T1000 (cell line): ENCODE measurements around the gene AIDA.

Experiments used
- DNase-seq: peaks from one replicate; lab custom pipeline; 2025; ENCODE audit warnings: mixed read lengths; lab: John Stamatoyannopoulos, UW

AIDA gene

GRCh38 chr1:222644636-222644980 is 67.7 kb downstream of the AIDA start:
- DNase-seq = no peak

DNA sequence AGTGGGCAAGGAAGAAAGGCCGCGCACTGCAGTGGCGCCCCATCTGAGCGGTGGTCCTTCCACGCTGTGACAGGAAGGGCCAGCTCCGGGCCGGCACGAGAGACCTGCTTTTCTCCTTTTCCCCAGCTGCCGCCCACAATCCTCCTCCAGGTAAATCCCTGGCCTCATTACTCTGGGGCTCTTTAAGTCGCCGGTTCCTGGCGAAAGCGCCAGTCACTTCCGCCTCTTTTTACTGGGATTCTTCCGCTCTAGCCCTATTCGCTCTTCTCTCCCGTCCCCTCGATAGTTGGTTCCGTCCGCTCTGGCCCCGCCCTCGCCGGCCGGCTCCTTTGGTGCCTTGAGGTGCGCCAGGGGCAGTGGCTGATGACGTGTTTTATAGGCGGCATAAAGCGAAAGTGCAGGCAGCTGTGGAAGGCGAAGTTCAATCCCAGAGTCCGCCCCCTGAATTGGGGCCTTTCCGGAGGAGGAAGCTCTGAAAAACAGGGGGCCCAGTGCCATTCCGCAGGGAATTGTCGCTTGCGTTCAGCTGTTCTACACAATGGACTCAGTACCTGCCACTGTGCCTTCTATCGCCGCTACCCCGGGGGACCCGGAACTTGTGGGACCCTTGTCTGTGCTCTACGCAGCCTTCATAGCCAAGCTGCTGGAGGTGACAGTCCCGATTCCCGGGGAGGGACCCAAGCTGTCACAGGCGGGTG is 68.2 kb downstream of the AIDA start:
- DNase-seq = peak; percentile 97

- DNase-seq = no peak
Observed at GRCh38 chr1:222643606-222643937, 68.7 kb downstream of the AIDA start.

- DNase-seq = no peak
Observed at GRCh38 chr1:222642468-222642867, 69.8 kb downstream of the AIDA start.

- DNase-seq = no peak
Observed at GRCh38 chr1:222641269-222641948, 70.9 kb downstream of the AIDA start.

DNA sequence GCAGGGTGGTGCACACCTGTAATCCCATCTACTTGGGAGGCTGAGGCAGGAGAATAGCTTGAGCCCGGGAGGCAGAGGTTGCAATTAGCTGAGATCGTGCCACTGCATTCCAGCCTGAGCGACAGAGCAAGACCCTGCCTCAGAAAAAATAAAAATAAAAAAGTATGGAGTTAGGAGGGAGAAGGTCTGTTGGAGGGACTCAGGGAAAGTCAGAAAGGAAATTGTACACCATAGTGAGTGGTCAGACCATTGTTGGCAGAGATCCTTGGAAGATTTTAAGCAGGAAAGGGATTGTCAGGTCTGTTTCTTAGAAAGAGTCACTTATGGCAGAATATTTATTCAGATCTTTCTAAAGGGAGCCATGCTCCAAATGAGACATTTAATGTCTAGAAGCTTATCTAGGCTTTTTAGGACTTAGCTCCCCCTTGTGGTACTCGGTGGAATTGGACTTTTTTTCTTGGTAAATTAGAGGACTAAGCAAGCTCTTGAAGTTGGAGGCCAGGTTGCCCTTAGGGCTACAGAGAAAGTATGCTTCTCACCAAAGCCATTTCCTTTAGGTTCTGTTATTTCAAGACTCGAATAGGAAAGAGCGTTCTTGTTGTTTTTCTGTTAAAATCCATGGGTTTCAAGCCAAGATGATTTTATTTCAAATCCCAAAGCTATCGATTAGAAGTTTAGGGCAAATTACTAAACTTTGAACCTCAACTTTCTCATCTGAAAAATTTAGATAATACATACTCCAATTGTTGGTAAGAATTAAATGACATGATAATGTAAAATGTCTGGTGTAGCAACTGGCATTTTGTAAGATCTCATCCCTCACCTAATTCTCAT is 77.9 kb downstream of the AIDA start:
- peak; percentile 73 for DNase-seq

- DNase-seq = no peak
Observed at GRCh38 chr1:222632749-222633148, 79.5 kb downstream of the AIDA start.

- DNase-seq = no peak
Observed at GRCh38 chr1:222631611-222632208, 80.6 kb downstream of the AIDA start.

DNA sequence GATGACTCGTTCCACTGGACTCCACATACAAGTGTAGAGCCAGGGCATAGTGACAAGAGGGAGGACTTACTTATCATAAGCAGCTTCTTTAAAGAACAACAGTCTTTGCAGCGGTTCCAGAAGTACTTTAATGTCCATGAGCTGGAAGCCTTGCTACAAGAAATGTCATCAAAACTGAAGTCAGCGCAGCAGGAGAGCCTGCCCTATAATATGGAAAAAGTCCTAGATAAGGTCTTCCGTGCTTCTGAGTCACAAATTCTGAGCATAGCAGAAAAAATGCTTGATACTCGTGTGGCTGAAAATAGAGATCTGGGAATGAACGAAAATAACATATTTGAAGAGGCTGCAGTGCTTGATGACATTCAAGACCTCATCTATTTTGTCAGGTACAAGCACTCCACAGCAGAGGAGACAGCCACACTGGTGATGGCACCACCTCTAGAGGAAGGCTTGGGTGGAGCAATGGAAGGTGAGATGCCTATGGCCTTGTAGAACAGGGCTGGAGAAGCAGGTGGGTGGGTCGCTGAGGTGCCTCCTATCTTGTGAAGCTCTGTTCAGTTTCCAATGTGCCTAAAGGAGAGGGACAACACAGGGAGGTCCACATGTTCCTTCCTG is 82.3 kb downstream of the AIDA start:
- DNase-seq = no peak

GRCh38 chr1:222627232-222627631 is 85.1 kb downstream of the AIDA start:
- DNase-seq = no peak

DNA sequence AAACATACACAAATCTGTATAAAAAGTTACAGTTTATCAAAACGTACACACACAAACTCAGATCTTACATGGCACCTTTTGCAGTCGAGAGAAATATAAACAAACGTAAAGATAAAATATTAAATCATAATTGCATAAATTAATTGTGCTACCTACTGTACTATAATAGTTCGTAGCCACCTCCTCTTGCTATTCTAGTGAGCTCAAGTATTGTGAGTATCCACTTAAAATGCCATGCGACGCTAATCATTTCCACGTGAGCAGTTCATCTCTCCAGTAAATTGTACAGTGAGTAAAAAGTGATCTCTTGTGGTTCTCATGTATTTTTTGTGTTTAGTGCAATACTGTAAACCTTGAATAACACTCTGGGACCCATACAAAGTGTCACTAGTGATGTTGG is 88.1 kb downstream of the AIDA start:
- DNase-seq = no peak

DNA sequence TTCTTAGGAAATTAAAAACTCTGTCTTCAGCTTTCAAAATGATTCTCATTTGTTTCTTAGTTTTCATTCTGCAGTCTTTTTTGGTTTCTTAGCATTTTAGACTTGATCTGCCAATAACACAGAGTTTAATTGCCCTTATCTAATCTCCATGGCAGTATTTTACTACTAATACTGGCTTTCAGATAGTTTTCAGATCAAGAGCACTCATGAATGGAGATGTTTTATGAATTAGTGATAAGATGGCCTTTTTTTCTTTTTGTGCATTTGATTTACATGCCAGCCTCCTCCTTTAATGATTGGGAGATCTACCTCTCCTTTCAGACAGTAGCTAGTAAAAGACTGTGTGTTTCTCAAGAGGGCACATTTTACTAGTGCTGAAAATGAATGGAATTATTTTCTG is 88.8 kb downstream of the AIDA start:
- no peak for DNase-seq

DNA sequence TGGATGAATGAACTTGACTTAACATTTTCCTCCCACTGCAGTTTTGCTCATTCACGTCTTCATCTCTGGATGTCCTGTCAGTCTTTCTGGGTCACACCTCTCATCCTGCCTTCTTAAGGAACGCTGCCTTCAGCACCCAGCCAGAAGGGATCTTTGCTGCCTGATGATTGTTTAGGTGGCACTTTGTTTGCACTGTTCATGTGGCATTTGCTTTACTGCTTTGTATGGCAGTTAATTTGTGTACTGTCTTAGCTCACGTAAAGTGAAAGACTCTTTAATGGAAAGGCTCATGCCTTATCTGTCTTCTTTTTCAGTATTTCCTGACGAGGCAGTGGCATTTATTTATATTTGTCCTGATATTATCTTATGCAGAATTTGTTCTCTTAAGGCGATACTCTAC is 89.5 kb downstream of the AIDA start:
- no peak for DNase-seq

- no peak for DNase-seq
Observed at GRCh38 chr1:222620566-222620965, 91.7 kb downstream of the AIDA start.

GRCh38 chr1:222618880-222619596 is 93.3 kb downstream of the AIDA start:
- DNase-seq = no peak
